ENCODE data around the gene USP34.

GRCh38 chr2:61414674-61415073, 56.2 kb downstream of the USP34 start:
- TF ChIP-seq RARB (CRISPR knock-in tag; IDR thresholded peaks at IDR 0.05) (no peak), ZFP30 (CRISPR knock-in tag; IDR thresholded peaks at IDR 0.05) (no peak), GLIS3 (CRISPR knock-in tag; IDR thresholded peaks at IDR 0.05) (no peak), ESRRG (CRISPR knock-in tag; IDR thresholded peaks at IDR 0.05) (no peak), ARNTL (CRISPR knock-in tag; IDR thresholded peaks at IDR 0.05; ENCODE audit: borderline replicate concordance, low read depth) (no peak), ZFP3 (CRISPR knock-in tag; IDR thresholded peaks at IDR 0.05) (no peak), TCF4 (CRISPR knock-in tag; IDR thresholded peaks at IDR 0.05; ENCODE audit: borderline replicate concordance) (no peak), OSR1 (CRISPR knock-in tag; IDR thresholded peaks at IDR 0.05) (no peak), SNAI2 (CRISPR knock-in tag; IDR thresholded peaks at IDR 0.05) (no peak), PATZ1 (CRISPR knock-in tag; IDR thresholded peaks at IDR 0.05; ENCODE audit: borderline replicate concordance) (no peak)
